DOHH2 (cell line): ENCODE measurements around the gene TAS2R13.

Source experiments
- CTCF ChIP-seq: fragments of 200-600 bp; sonication (generic); IDR thresholded peaks from one replicate; pipeline ENCODE4 v1.5.1; 2014; ENCODE audit warnings: antibody characterized with exemption, mild to moderate bottlenecking, low read depth, low read length; ENCODE audit not compliant: poor library complexity, severe bottlenecking
- EZH2phosphoT487 ChIP-seq: fragments of 200-600 bp; sonication (generic); IDR thresholded peaks from 2 replicates; pipeline ENCODE4 v1.6.1; 2017; ENCODE audit warnings: borderline replicate concordance, mild to moderate bottlenecking, antibody characterized with exemption, low read length, moderate library complexity, mixed read lengths

DNA sequence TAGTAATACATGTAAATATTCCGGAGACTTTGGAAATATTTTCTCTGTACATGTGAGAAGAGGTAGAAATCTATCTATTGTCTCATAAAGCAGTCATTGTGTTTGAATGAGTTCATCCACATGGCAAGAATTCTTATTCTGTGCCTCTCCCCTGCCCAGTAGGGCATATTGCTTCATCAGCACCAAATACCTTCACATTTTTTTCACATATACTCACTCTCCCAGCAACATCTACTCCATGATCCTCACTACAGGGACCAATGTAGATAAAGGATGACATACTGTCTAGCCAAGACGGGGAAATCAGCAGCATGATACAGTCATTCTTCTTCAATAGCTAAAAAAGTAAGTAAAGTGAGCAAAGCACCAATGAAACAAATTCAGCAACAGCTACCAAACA lies 31.0 kb upstream of the TAS2R13 start:
- TF ChIP-seq CTCF (no peak), EZH2phosphoT487 (no peak)
